ENCODE measurements around the gene HAVCR2. TPM values are rescaled to one million over a fixed set of nuclear protein-coding genes. Genes with fewer than 3 reads are reported as not detected.

HAVCR2 gene
- total and polyA plus RNA-seq, 2 experiments from 2014 or later: 1.3 TPM; not detected in 1

GRCh38 chr5:157072508-157072907 lies 36.3 kb downstream of the HAVCR2 start:
- Histone ChIP-seq H3K9me3 (ENCODE audit: low read depth) (no peaks in the 10 kb centered on the region), H3K36me3 (no peaks in the 10 kb centered on the region), H3K4me3 (no peak overlapping the region), H3K27me3 (no peaks in the 10 kb centered on the region), H3K4me1 (ENCODE audit: low read depth) (no peaks in the 10 kb centered on the region), H3K27ac (no peak overlapping the region)
- TF ChIP-seq CTCF (IDR thresholded peaks at IDR 0.05; ENCODE audit: low read depth, low read length): no peak
- DNase-seq (ENCODE audit: low read depth in 1 of 2, low spot score in 1 of 2): no peak

GRCh38 chr5:157069949-157070348 lies 38.9 kb downstream of the HAVCR2 start:
- H3K27me3 ChIP-seq: no peaks in the 10 kb centered on the region
- no peaks in the 10 kb centered on the region for H3K36me3 ChIP-seq
- no peaks in the 10 kb centered on the region for H3K9me3 ChIP-seq (ENCODE audit: low read depth)
- no peak for DNase-seq (ENCODE audit: low read depth in 1 of 2, low spot score in 1 of 2)
- no peaks in the 10 kb centered on the region for H3K4me1 ChIP-seq (ENCODE audit: low read depth)
- H3K4me3 ChIP-seq: no peak overlapping the region
- H3K27ac ChIP-seq: no peak overlapping the region
- TF ChIP-seq CTCF (IDR thresholded peaks at IDR 0.05; ENCODE audit: low read depth, low read length): no peak

GRCh38 chr5:157068785-157069184 lies 40.1 kb downstream of the HAVCR2 start:
- TF ChIP-seq CTCF (IDR thresholded peaks at IDR 0.05; ENCODE audit: low read depth, low read length): no peak
- Histone ChIP-seq H3K9me3 (ENCODE audit: low read depth) (no peaks in the 10 kb centered on the region), H3K4me3 (no peak overlapping the region), H3K27ac (no peak overlapping the region), H3K4me1 (ENCODE audit: low read depth) (no peaks in the 10 kb centered on the region), H3K36me3 (no peaks in the 10 kb centered on the region), H3K27me3 (no peaks in the 10 kb centered on the region)
- no peak for DNase-seq (ENCODE audit: low read depth in 1 of 2, low spot score in 1 of 2)

- TF ChIP-seq CTCF (IDR thresholded peaks at IDR 0.05; ENCODE audit: low read depth, low read length): no peak
These were observed 40.5 kb downstream of the HAVCR2 start for GRCh38 chr5:157068339-157068738.

GRCh38 chr5:157067005-157067404 lies 41.8 kb downstream of the HAVCR2 start:
- H3K4me1 ChIP-seq (ENCODE audit: low read depth): no peaks in the 10 kb centered on the region

More at GRCh38 chr5:157068339-157068738, 40.5 kb downstream of the HAVCR2 start:
- Histone ChIP-seq H3K4me1 (ENCODE audit: low read depth) (no peaks in the 10 kb centered on the region), H3K9me3 (ENCODE audit: low read depth) (no peaks in the 10 kb centered on the region), H3K36me3 (no peaks in the 10 kb centered on the region), H3K27ac (no peak overlapping the region), H3K4me3 (no peak overlapping the region), H3K27me3 (no peaks in the 10 kb centered on the region)
- DNase-seq (ENCODE audit: low read depth in 1 of 2, low spot score in 1 of 2): no peak

More at GRCh38 chr5:157067005-157067404, 41.8 kb downstream of the HAVCR2 start:
- DNase-seq (ENCODE audit: low read depth in 1 of 2, low spot score in 1 of 2): no peak
- Histone ChIP-seq H3K27ac (no peak overlapping the region), H3K9me3 (ENCODE audit: low read depth) (no peaks in the 10 kb centered on the region), H3K4me3 (no peak overlapping the region), H3K27me3 (no peaks in the 10 kb centered on the region), H3K36me3 (no peaks in the 10 kb centered on the region)
- no peak for TF ChIP-seq CTCF (IDR thresholded peaks at IDR 0.05; ENCODE audit: low read depth, low read length)
